Loucy (cell line): ENCODE data around the gene HS6ST3.

Experiments
- H2AFZ ChIP-seq: fragments of 200-600 bp; sonication (generic); 2 replicates; pipeline ENCODE4 v1.6.0; 2016; ENCODE audit warnings: antibody characterized with exemption, mild to moderate bottlenecking, low read length, moderate library complexity
- H3F3A ChIP-seq: fragments of 200-600 bp; 2 replicates; pipeline ENCODE4 v1.6.0; 2016; ENCODE audit warnings: antibody characterized with exemption, low read depth, mild to moderate bottlenecking
- H3K27me3 ChIP-seq: fragments of 200-600 bp; sonication (generic); 2 replicates; pipeline ENCODE4 v1.6.1; 2014; ENCODE audit warnings: low read length, mild to moderate bottlenecking; ENCODE audit not compliant: insufficient read depth, poor library complexity, severe bottlenecking
- H3K36me3 ChIP-seq: fragments of 200-600 bp; sonication (generic); 2 replicates; pipeline ENCODE4 v1.6.1; 2016; ENCODE audit warnings: low read length; ENCODE audit not compliant: insufficient read depth
- H3K4me1 ChIP-seq: fragments of 200-600 bp; sonication (generic); 2 replicates; pipeline ENCODE4 v1.5.1; 2014; ENCODE audit warnings: low read length, mild to moderate bottlenecking; ENCODE audit not compliant: insufficient read depth, poor library complexity, severe bottlenecking
- H3K4me2 ChIP-seq: fragments of 200-600 bp; sonication (generic); 2 replicates; pipeline ENCODE4 v1.6.0; 2014; ENCODE audit warnings: antibody characterized with exemption, low read length, low read depth, mild to moderate bottlenecking; ENCODE audit not compliant: poor library complexity, severe bottlenecking
- H3K4me3 ChIP-seq: fragments of 200-600 bp; sonication (generic); 2 replicates; pipeline ENCODE4 v1.5.1; 2014; ENCODE audit warnings: low read length, mild to moderate bottlenecking, mixed read lengths; ENCODE audit not compliant: poor library complexity, severe bottlenecking
- H3K79me2 ChIP-seq: fragments of 200-600 bp; sonication (generic); 2 replicates; pipeline ENCODE4 v1.6.1; 2014; ENCODE audit warnings: low read length; ENCODE audit not compliant: insufficient read depth
- H3K9ac ChIP-seq: fragments of 200-600 bp; sonication (generic); 2 replicates; pipeline ENCODE4 v1.6.0; 2014; ENCODE audit warnings: mild to moderate bottlenecking, low read depth, low read length, moderate library complexity; ENCODE audit not compliant: poor library complexity, severe bottlenecking
- H3K9me2 ChIP-seq: fragments of 200-600 bp; sonication (generic); replicated peaks from 2 replicates; pipeline ENCODE4 v1.6.1; 2016; ENCODE audit warnings: low read depth, low read length, mixed read lengths
- H3K9me3 ChIP-seq: fragments of 200-600 bp; sonication (generic); 2 replicates; pipeline ENCODE4 v1.6.1; 2014; ENCODE audit warnings: mild to moderate bottlenecking, antibody characterized with exemption, low read length, low read depth; ENCODE audit not compliant: insufficient read depth
- H4K20me1 ChIP-seq: fragments of 200-600 bp; sonication (generic); 2 replicates; pipeline ENCODE4 v1.6.0; 2014; ENCODE audit warnings: antibody characterized with exemption, low read length, mild to moderate bottlenecking; ENCODE audit not compliant: insufficient read depth, poor library complexity, severe bottlenecking
- CTCF ChIP-seq: fragments of 200-600 bp; sonication (generic); conservative IDR thresholded peaks from 2 replicates; pipeline ENCODE4 v1.5.1; 2014; ENCODE audit warnings: mild to moderate bottlenecking, antibody characterized with exemption, low read length
- EZH2phosphoT487 ChIP-seq: fragments of 200-600 bp; IDR thresholded peaks from 2 replicates; pipeline ENCODE4 v1.6.1; 2018; ENCODE audit warnings: antibody characterized with exemption, mild to moderate bottlenecking, moderate library complexity, borderline replicate concordance

The HS6ST3 gene

DNA sequence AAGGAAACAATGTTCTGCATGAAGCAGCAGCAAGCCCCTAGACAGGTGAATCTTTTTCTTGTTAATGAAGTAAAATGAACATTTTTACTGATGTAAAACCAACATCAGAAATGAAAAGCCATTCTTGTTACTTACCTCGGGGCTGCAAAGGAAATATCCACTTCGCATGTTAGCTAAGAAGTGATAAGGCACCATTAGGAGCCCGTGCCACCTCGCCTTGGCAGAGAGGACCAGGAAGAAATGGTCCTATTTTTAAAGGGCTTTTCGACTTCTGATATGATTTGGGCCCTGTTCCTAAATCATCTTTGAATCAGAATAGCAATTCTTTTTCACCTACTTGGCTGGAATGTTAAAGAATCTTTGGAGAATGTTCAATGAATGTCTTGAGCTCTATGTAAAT, 721.1 kb downstream of the HS6ST3 start:
- no peak overlapping the region for H2AFZ ChIP-seq
- no peaks in the 10 kb centered on the region for H3K79me2 ChIP-seq
- H3K9ac ChIP-seq: no peak overlapping the region
- TF ChIP-seq CTCF (no peak), EZH2phosphoT487 (no peak)
- H4K20me1 ChIP-seq: no peaks in the 10 kb centered on the region
- H3F3A ChIP-seq: no peaks in the 10 kb centered on the region
- H3K27me3 ChIP-seq: no peaks in the 10 kb centered on the region
- no peaks in the 10 kb centered on the region for H3K4me1 ChIP-seq
- no peaks in the 10 kb centered on the region for H3K9me2 ChIP-seq
- no peak overlapping the region for H3K4me3 ChIP-seq
- no peaks in the 10 kb centered on the region; the same call in 1 of the 2 replicates for H3K9me3 ChIP-seq
- H3K36me3 ChIP-seq: no peaks in the 10 kb centered on the region
- H3K4me2 ChIP-seq: no peak overlapping the region

GRCh38 chr13:96816261-96816660, 726.4 kb downstream of the HS6ST3 start:
- no peaks in the 10 kb centered on the region for H3K4me1 ChIP-seq
- H3F3A ChIP-seq: no peaks in the 10 kb centered on the region
- H3K4me3 ChIP-seq: no peak overlapping the region
- no peaks in the 10 kb centered on the region for H3K79me2 ChIP-seq
- no peak overlapping the region for H2AFZ ChIP-seq
- H3K27me3 ChIP-seq: no peaks in the 10 kb centered on the region
- H3K9ac ChIP-seq: no peak overlapping the region
- no peak overlapping the region for H3K4me2 ChIP-seq
- H3K9me3 ChIP-seq: no peaks in the 10 kb centered on the region; the same call in 1 of the 2 replicates
- no peaks in the 10 kb centered on the region for H3K36me3 ChIP-seq
- H3K9me2 ChIP-seq: no peaks in the 10 kb centered on the region
- no peaks in the 10 kb centered on the region for H4K20me1 ChIP-seq
- TF ChIP-seq CTCF: no peak
- no peak for TF ChIP-seq EZH2phosphoT487

DNA sequence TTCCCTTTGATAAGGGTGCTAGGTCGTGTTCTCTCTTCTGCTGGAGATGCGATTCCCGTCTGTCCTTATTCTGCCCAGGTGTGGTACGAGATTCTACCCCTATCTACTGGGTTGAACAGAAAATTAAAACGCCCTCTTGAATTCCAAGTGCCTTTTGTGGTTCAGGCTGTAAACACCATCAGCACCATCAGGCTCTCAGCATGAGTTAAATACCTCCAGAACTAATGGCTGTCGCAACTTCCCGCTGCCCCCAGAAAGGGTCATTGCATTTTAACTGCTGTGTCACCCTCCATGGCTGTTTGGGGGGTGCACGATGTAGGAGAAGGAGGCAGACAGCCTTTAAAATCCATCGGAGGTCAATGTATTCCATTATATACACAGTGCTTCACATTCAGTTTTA, 727.0 kb downstream of the HS6ST3 start:
- H4K20me1 ChIP-seq: no peaks in the 10 kb centered on the region
- H3K4me2 ChIP-seq: no peak overlapping the region
- no peaks in the 10 kb centered on the region for H3F3A ChIP-seq
- no peaks in the 10 kb centered on the region for H3K79me2 ChIP-seq
- no peaks in the 10 kb centered on the region for H3K9me2 ChIP-seq
- TF ChIP-seq CTCF (no peak), EZH2phosphoT487 (no peak)
- no peak overlapping the region for H2AFZ ChIP-seq
- H3K4me1 ChIP-seq: no peaks in the 10 kb centered on the region
- H3K9me3 ChIP-seq: no peaks in the 10 kb centered on the region; the same call in 1 of the 2 replicates
- no peaks in the 10 kb centered on the region for H3K27me3 ChIP-seq
- H3K4me3 ChIP-seq: no peak overlapping the region
- H3K9ac ChIP-seq: no peak overlapping the region
- no peaks in the 10 kb centered on the region for H3K36me3 ChIP-seq
